HepG2 (cell line): ENCODE results near the gene TFB1M. TPM values are rescaled to one million over a fixed set of nuclear protein-coding genes. Genes with fewer than 3 reads are reported as not detected.

ENCODE experiments used
- ATF7-NPFF ChIP-seq: sonication (generic); formaldehyde crosslinking; IDR thresholded peaks from 2 replicates; pipeline ENCODE4 v1.8.1; 2023; ENCODE audit warnings: mild to moderate bottlenecking, low read depth, missing genetic modification reagents, moderate library complexity
- BCL3 ChIP-seq: sonication (generic); formaldehyde crosslinking; IDR thresholded peaks from 2 replicates; pipeline ENCODE4 v1.5.1; 2020; ENCODE audit warnings: mild to moderate bottlenecking, missing genetic modification reagents, moderate library complexity
- CENPT ChIP-seq: sonication (generic); formaldehyde crosslinking; IDR thresholded peaks from 2 replicates; pipeline ENCODE4 v1.8.0; 2022; ENCODE audit warnings: low read depth, mild to moderate bottlenecking, moderate library complexity, missing genetic modification reagents
- FOXK1 ChIP-seq: sonication (generic); formaldehyde crosslinking; IDR thresholded peaks from 2 replicates; pipeline ENCODE4 v1.4.0; 2020; ENCODE audit warnings: low read depth, missing genetic modification reagents, borderline replicate concordance
- HMG20A ChIP-seq: IDR thresholded peaks from 2 replicates; pipeline ENCODE4 v1.6.1; 2016; ENCODE audit warnings: borderline replicate concordance
- MAFF ChIP-seq: IDR thresholded peaks from 2 replicates; pipeline ENCODE4 v1.6.1; 2011; ENCODE audit warnings: low read depth, low read length, improper control_type of control experiment
- MED8 ChIP-seq: sonication (generic); formaldehyde crosslinking; IDR thresholded peaks from 2 replicates; pipeline ENCODE4 v1.8.1; 2023; ENCODE audit warnings: mild to moderate bottlenecking, missing genetic modification reagents; ENCODE audit not compliant: insufficient replicate concordance
- MTA3 ChIP-seq: sonication (generic); formaldehyde crosslinking; IDR thresholded peaks from 2 replicates; pipeline ENCODE4 v1.4.0; 2020; ENCODE audit warnings: missing genetic modification reagents
- MXD1 ChIP-seq: sonication (generic); formaldehyde crosslinking; IDR thresholded peaks from 2 replicates; pipeline ENCODE4 v1.4.0; 2020; ENCODE audit warnings: mild to moderate bottlenecking, missing genetic modification reagents
- ONECUT2 ChIP-seq: sonication (generic); formaldehyde crosslinking; IDR thresholded peaks from 2 replicates; pipeline ENCODE4 v1.4.0; 2020; ENCODE audit warnings: missing genetic modification reagents
- SMAD1 ChIP-seq: sonication (generic); formaldehyde crosslinking; IDR thresholded peaks from 2 replicates; pipeline ENCODE4 v1.4.0; 2020; ENCODE audit warnings: missing genetic modification reagents, low read depth, mild to moderate bottlenecking, borderline replicate concordance
- SP1 ChIP-seq, 2 experiments: fragments of 450-650 bp in 1 of 2; sonication (generic) in 1 of 2; formaldehyde crosslinking in 1 of 2; IDR thresholded peaks; 2 replicates each; pipeline versions ENCODE4 v1.4.0 to v1.6.1; 2016 to 2020; ENCODE audit warnings: missing genetic modification reagents in 1 of 2
- TARDBP ChIP-seq: sonication (generic); formaldehyde crosslinking; IDR thresholded peaks from 2 replicates; pipeline ENCODE4 v1.8.0; 2022; ENCODE audit warnings: mild to moderate bottlenecking, missing genetic modification reagents
- TGIF2 ChIP-seq: IDR thresholded peaks from 2 replicates; pipeline ENCODE4 v1.6.1; 2016; ENCODE audit warnings: control low read depth, missing compliant biosample characterization
- ZBTB4 ChIP-seq: sonication (generic); formaldehyde crosslinking; IDR thresholded peaks from 2 replicates; pipeline ENCODE4 v1.4.0; 2020; ENCODE audit warnings: missing genetic modification reagents, mild to moderate bottlenecking, borderline replicate concordance
- ZEB1 ChIP-seq: IDR thresholded peaks from 2 replicates; pipeline ENCODE4 v1.6.1; 2012; ENCODE audit warnings: mild to moderate bottlenecking, low read depth, inconsistent platforms; ENCODE audit not compliant: insufficient replicate concordance
- ZNF362 ChIP-seq: sonication (generic); formaldehyde crosslinking; IDR thresholded peaks from 2 replicates; pipeline ENCODE4 v1.4.0; 2020; ENCODE audit warnings: missing genetic modification reagents, mild to moderate bottlenecking, borderline replicate concordance
- ZNF563 ChIP-seq: sonication (generic); formaldehyde crosslinking; IDR thresholded peaks from 2 replicates; pipeline ENCODE4 v1.8.0; 2022; ENCODE audit warnings: mild to moderate bottlenecking, moderate library complexity, missing genetic modification reagents
- ZNF614 ChIP-seq: IDR thresholded peaks from 2 replicates; pipeline ENCODE4 v1.6.1; 2018; ENCODE audit warnings: missing biosample characterization, missing genetic modification reagents, inconsistent platforms, borderline replicate concordance
- ZSCAN29 ChIP-seq: sonication (generic); formaldehyde crosslinking; conservative IDR thresholded peaks from 2 replicates; pipeline ENCODE4 v1.4.0; 2020; ENCODE audit warnings: mild to moderate bottlenecking, missing genetic modification reagents
- polyA plus RNA-seq, 8 experiments: library from polyadenylated mRNA; depleted of rRNA in 3 of 8; stranded (reverse) in 7 of 8; unstranded in 1 of 8; fragments of >200 nt; fragmentation: Illumina TruSeq in 4 of 8; extraction: Trizol in 4 of 8; gene quantifications; 2 replicates each; pipeline versions ENCODE4 v1.2.1 to v1.2.3, GENCODE V29; 2011 to 2016; ENCODE audit warnings: low read depth in 4 of 8, missing spikeins in 1 of 8, mixed read lengths in 1 of 8; ENCODE audit not compliant: insufficient read depth in 1 of 8
- total RNA-seq, 5 experiments: library from RNA; depleted of rRNA; stranded (reverse); fragments of >200 nt; fragmentation: Illumina TruSeq; extraction: Trizol; gene quantifications; 2 replicates each; pipeline ENCODE4 v1.2.3, GENCODE V29; 2016; ENCODE audit warnings: low read depth in 1 of 5

The TFB1M gene
- total and polyA plus RNA-seq, 2 of the 13 experiments (the other 11 are each of a cell fraction or from before 2014, with no cell fraction given): 91.4 to 122 TPM

GRCh38 chr6:155325700-155326516 lies 11.6 kb upstream of the TFB1M start (continued):
- TF ChIP-seq ZNF362 (CRISPR knock-in tag) (no peak), BCL3 (CRISPR knock-in tag) (no peak), TGIF2 (CRISPR knock-in tag) (peak; percentile 16; the same call in 1 of the 2 replicates), ZSCAN29 (CRISPR knock-in tag) (0 out of 2 replicates have a peak, but pooled peaks have one; percentile 11), MED8 (CRISPR knock-in tag) (no peak), MTA3 (CRISPR knock-in tag) (no peak), SP1 (IDR thresholded peaks at IDR 0.05) (no peak), SP1 (CRISPR knock-in tag; IDR thresholded peaks at IDR 0.05) (peak; percentile 20; the same call in 1 of the 2 replicates), TARDBP (CRISPR knock-in tag) (peak; percentile 53; the same call in 1 of the 2 replicates), HMG20A (CRISPR knock-in tag) (peak; percentile 7; the same call in 1 of the 2 replicates), CENPT (no peak), ZEB1 (no peak), ONECUT2 (CRISPR knock-in tag) (no peak), MXD1 (no peak), ZBTB4 (CRISPR knock-in tag) (no peak), FOXK1 (CRISPR knock-in tag) (peak; percentile 36; the same call in 1 of the 2 replicates), MAFF (peak; percentile 1; the same call in 1 of the 2 replicates), ZNF563 (no peak), SMAD1 (no peak), ATF7-NPFF (CRISPR knock-in tag) (peak; percentile 76; the same call in 1 of the 2 replicates), ZNF614 (CRISPR knock-in tag) (no peak)
